ENCODE measurements around the gene MTRR. TPM values are rescaled to one million over a fixed set of nuclear protein-coding genes. Genes with fewer than 3 reads are reported as not detected.
A peak's percentile ranks its signal among the peaks of the same experiment; 100 is the strongest.

Gene MTRR
- total and polyA plus RNA-seq, 3 donors from 2014 or later = 56.3 to 82.6 (median 71.4) TPM

- intact Hi-C loops (cut with DNase I; ENCODE audit: low total_unique reads) = no loop called here
- Histone ChIP-seq H3K36me3 (ENCODE audit: low read depth, missing control alignments) (no peaks in the 10 kb centered on the region), H3K9me3 (no peaks in the 10 kb centered on the region), H3K27me3 (no peaks in the 10 kb centered on the region), H3K4me3 (no peak overlapping the region), H3K27ac (no peak overlapping the region), H3K4me1 (peaks cover 5% of the 10 kb centered on the region)
- TF ChIP-seq POLR2A (IDR thresholded peaks at IDR 0.05) (no peak), CTCF (IDR thresholded peaks at IDR 0.05) (peak; percentile 55 to 75 (median 59))
- DNase-seq = peak; percentile 73
- WGBS, 2 donors = 43 to 47% methylated on average over 25 to 26 of the region's 26 CpGs
These were observed 58.8 kb downstream of the MTRR start for GRCh38 chr5:7927466-7928375.

- Histone ChIP-seq H3K4me1 (peaks cover 5% of the 10 kb centered on the region), H3K9me3 (no peaks in the 10 kb centered on the region), H3K4me3 (no peak overlapping the region), H3K27me3 (no peaks in the 10 kb centered on the region), H3K27ac (no peak overlapping the region), H3K36me3 (ENCODE audit: low read depth, missing control alignments) (no peaks in the 10 kb centered on the region)
- intact Hi-C loops (cut with DNase I; ENCODE audit: low total_unique reads) = no loop called here
- DNase-seq = no peak
- WGBS, 2 donors = 85 to 90% methylated on average over 5 of the region's 5 CpGs
- TF ChIP-seq POLR2A (IDR thresholded peaks at IDR 0.05) (no peak), CTCF (IDR thresholded peaks at IDR 0.05) (no peak)
These were observed 61.1 kb downstream of the MTRR start for GRCh38 chr5:7930011-7930410.

- Histone ChIP-seq H3K27ac (no peak overlapping the region), H3K4me1 (no peaks in the 10 kb centered on the region), H3K9me3 (no peaks in the 10 kb centered on the region), H3K4me3 (no peak overlapping the region), H3K36me3 (ENCODE audit: low read depth, missing control alignments) (no peaks in the 10 kb centered on the region), H3K27me3 (no peaks in the 10 kb centered on the region)
- WGBS, 2 donors = 77 to 91% methylated on average over 1 to 3 of the region's 3 CpGs
- DNase-seq = no peak
- TF ChIP-seq POLR2A (IDR thresholded peaks at IDR 0.05) (no peak), CTCF (IDR thresholded peaks at IDR 0.05) (no peak)
- intact Hi-C loops (cut with DNase I; ENCODE audit: low total_unique reads) = no loop called here
These were observed 72.7 kb downstream of the MTRR start for GRCh38 chr5:7941692-7942091.

GRCh38 chr5:7947301-7947700 is 78.4 kb downstream of the MTRR start:
- no peaks in the 10 kb centered on the region for H3K9me3 ChIP-seq
- H3K27ac ChIP-seq = no peak overlapping the region
- H3K4me3 ChIP-seq = no peak overlapping the region
- H3K27me3 ChIP-seq = no peaks in the 10 kb centered on the region
- intact Hi-C loops (cut with DNase I; ENCODE audit: low total_unique reads) = no loop called here
- no peak for TF ChIP-seq CTCF (IDR thresholded peaks at IDR 0.05)
- H3K4me1 ChIP-seq = no peaks in the 10 kb centered on the region
- 87 to 91% methylated on average over 4 of the region's 4 CpGs for WGBS, 2 donors
- no peak for DNase-seq
- no peaks in the 10 kb centered on the region for H3K36me3 ChIP-seq (ENCODE audit: low read depth, missing control alignments)

Other genes with a start within 250 kb of the MTRR start
- gene CFAP90, start 18.0 kb upstream of the MTRR start, total RNA-seq = 10 to 100 TPM; 12.2 to 33.0 TPM
- 55.2 TPM for gene CFAP90, start 18.0 kb upstream of the MTRR start, polyA plus RNA-seq (ENCODE audit: insufficient read depth, low read depth, low replicate concordance)
- 10 to 100 TPM; 11.7 TPM for gene FASTKD3, start 117 bp upstream of the MTRR start, total RNA-seq
- 8.0 TPM for gene FASTKD3, start 117 bp upstream of the MTRR start, polyA plus RNA-seq (ENCODE audit: insufficient read depth, low read depth, low replicate concordance)